ENCODE results near the gene GRIA1.

The GRIA1 gene

GRCh38 chr5:153613144-153613543 lies 122.7 kb downstream of the GRIA1 start:
- no peak for DNase-seq (ENCODE audit: low spot score)

GRCh38 chr5:153613672-153614071 lies 123.2 kb downstream of the GRIA1 start:
- no peak for DNase-seq (ENCODE audit: low spot score)

GRCh38 chr5:153617190-153617589 lies 126.7 kb downstream of the GRIA1 start:
- DNase-seq (ENCODE audit: low spot score), result no peak

- DNase-seq (ENCODE audit: low spot score), result no peak
Measured at GRCh38 chr5:153618307-153618706, 127.8 kb downstream of the GRIA1 start.

GRCh38 chr5:153618867-153619266 lies 128.4 kb downstream of the GRIA1 start:
- no peak for DNase-seq (ENCODE audit: low spot score)

- DNase-seq (ENCODE audit: low spot score), result no peak
Measured at GRCh38 chr5:153619771-153620170, 129.3 kb downstream of the GRIA1 start.

- DNase-seq (ENCODE audit: low spot score), result no peak
Measured at GRCh38 chr5:153623124-153623523, 132.7 kb downstream of the GRIA1 start.

GRCh38 chr5:153623751-153624450 lies 133.4 kb downstream of the GRIA1 start:
- DNase-seq (ENCODE audit: low spot score), result peak; percentile 20

- DNase-seq (ENCODE audit: low spot score), result no peak
Measured at GRCh38 chr5:153624451-153624765, 133.9 kb downstream of the GRIA1 start.

GRCh38 chr5:153625826-153626354 lies 135.4 kb downstream of the GRIA1 start:
- no peak for DNase-seq (ENCODE audit: low spot score)

GRCh38 chr5:153626836-153627235 lies 136.4 kb downstream of the GRIA1 start:
- no peak for DNase-seq (ENCODE audit: low spot score)

- DNase-seq (ENCODE audit: low spot score), result peak; percentile 89
Measured at GRCh38 chr5:153629027-153629895, 138.8 kb downstream of the GRIA1 start.

GRCh38 chr5:153630546-153630945 lies 140.1 kb downstream of the GRIA1 start:
- no peak for DNase-seq (ENCODE audit: low spot score)

GRCh38 chr5:153632748-153633290 lies 142.3 kb downstream of the GRIA1 start:
- peak; percentile 2 for DNase-seq (ENCODE audit: low spot score)

- DNase-seq (ENCODE audit: low spot score), result no peak
Measured at GRCh38 chr5:153636670-153637451, 146.4 kb downstream of the GRIA1 start.

- DNase-seq (ENCODE audit: low spot score), result no peak
Measured at GRCh38 chr5:153640293-153640692, 149.8 kb downstream of the GRIA1 start.

- no peak for DNase-seq (ENCODE audit: low spot score)
Measured at GRCh38 chr5:153641183-153641688, 150.8 kb downstream of the GRIA1 start.

GRCh38 chr5:153654504-153655200 lies 164.2 kb downstream of the GRIA1 start:
- DNase-seq (ENCODE audit: low spot score), result no peak

- DNase-seq (ENCODE audit: low spot score), result no peak
Measured at GRCh38 chr5:153655201-153655510, 164.7 kb downstream of the GRIA1 start.

GRCh38 chr5:153658149-153658548 lies 167.7 kb downstream of the GRIA1 start:
- no peak for DNase-seq (ENCODE audit: low spot score)

- DNase-seq (ENCODE audit: low spot score), result no peak
Measured at GRCh38 chr5:153658606-153659005, 168.1 kb downstream of the GRIA1 start.

All from RKO (cell line).